IMR-90 (cell line): Measurements from ENCODE around the gene SENP6. TPM values are rescaled to one million over a fixed set of nuclear protein-coding genes. Genes with fewer than 3 reads are reported as not detected.
"Not testable (repeated sequence)": the region's sequence is repeated elsewhere in the genome, so short reads cannot be mapped to it uniquely, and the experiment has no call there.

Source experiments
- ATAC-seq: fragments of 200-7000 bp; cut with Tn5 transposase; 2 replicates; pipeline ENCODE4 v1.9.1; 2020; ENCODE audit warnings: low read depth, mild to moderate bottlenecking, moderate library complexity
- BruUV-seq: library from RNA; stranded (reverse); fragments of 400-500 nt; replicated peaks from 2 replicates; lab custom pipeline; 2021; lab: Mats Ljungman, UMichigan
- CTCF ChIA-PET: fragments of 300-600 bp; formaldehyde crosslinking; extraction: SDS; loops from one replicate; lab custom pipeline; 2021; ENCODE audit warnings: antibody characterized with exemption; lab: Yijun Ruan, JAX
- POLR2A ChIA-PET: fragments of 300-600 bp; sonication (Branson Sonifier 250); formaldehyde crosslinking; loops from one replicate; lab custom pipeline; 2022; ENCODE audit warnings: antibody characterized with exemption; ENCODE audit not compliant: unreplicated experiment; lab: Charles Lee
- DNase-seq: peaks from one replicate; pipeline ENCODE4 v3.0.0; 2013
- H2AFZ ChIP-seq: replicated peaks from 2 replicates; pipeline ENCODE3; 2013; ENCODE audit warnings: low read length, mild to moderate bottlenecking; ENCODE audit not compliant: poor library complexity
- H2AK5ac ChIP-seq: 2 replicates; pipeline ENCODE4 v1.6.1; 2013; ENCODE audit warnings: low read depth, low read length, inconsistent platforms
- H2AK9ac ChIP-seq: replicated peaks from 2 replicates; pipeline ENCODE3; 2013; ENCODE audit warnings: mild to moderate bottlenecking, low read depth, low read length, moderate library complexity; ENCODE audit not compliant: poor library complexity
- H2BK120ac ChIP-seq: 2 replicates; pipeline ENCODE4 v1.6.1; 2013; ENCODE audit warnings: low read depth, low read length, inconsistent platforms
- H2BK15ac ChIP-seq: 3 replicates; pipeline ENCODE4 v1.6.1; 2013; ENCODE audit warnings: low read depth, low read length, inconsistent platforms
- H2BK20ac ChIP-seq: 2 replicates; pipeline ENCODE4 v1.6.1; 2013; ENCODE audit warnings: low read depth, mild to moderate bottlenecking, inconsistent platforms, low read length, moderate library complexity
- H2BK5ac ChIP-seq: 2 replicates; pipeline ENCODE4 v1.6.1; 2013; ENCODE audit warnings: mild to moderate bottlenecking, low read depth, low read length, inconsistent platforms; ENCODE audit not compliant: poor library complexity, severe bottlenecking
- H3K14ac ChIP-seq: replicated peaks from 2 replicates; pipeline ENCODE4 v1.6.1; 2013; ENCODE audit warnings: low read depth, low read length, inconsistent platforms
- H3K18ac ChIP-seq: 2 replicates; pipeline ENCODE4 v1.6.1; 2013; ENCODE audit warnings: low read depth, low read length, control low read depth
- H3K23ac ChIP-seq: 2 replicates; pipeline ENCODE4 v1.6.1; 2013; ENCODE audit warnings: low read depth, low read length, inconsistent platforms
- H3K27ac ChIP-seq: 2 replicates; pipeline ENCODE4 v1.5.1; 2013; ENCODE audit warnings: mild to moderate bottlenecking, control low read depth, low read length; ENCODE audit not compliant: insufficient read depth
- H3K27me3 ChIP-seq: 2 replicates; pipeline ENCODE4 v1.6.1; 2013; ENCODE audit warnings: low read length; ENCODE audit not compliant: control insufficient read depth, insufficient read depth
- H3K36me3 ChIP-seq: 2 replicates; pipeline ENCODE4 v1.6.1; 2013; ENCODE audit warnings: low read length, mixed read lengths; ENCODE audit not compliant: control insufficient read depth, insufficient read depth
- H3K4ac ChIP-seq: 2 replicates; pipeline ENCODE4 v1.6.1; 2013; ENCODE audit warnings: low read depth, low read length, inconsistent platforms
- H3K4me1 ChIP-seq: 2 replicates; pipeline ENCODE4 v1.6.1; 2013; ENCODE audit warnings: low read length, mixed read lengths; ENCODE audit not compliant: control insufficient read depth, insufficient read depth
- H3K4me2 ChIP-seq: 2 replicates; pipeline ENCODE4 v1.6.1; 2013; ENCODE audit warnings: low read depth, mild to moderate bottlenecking, control low read depth, low read length, moderate library complexity
- H3K4me3 ChIP-seq: 2 replicates; pipeline ENCODE4 v1.5.1; 2013; ENCODE audit warnings: low read depth, mild to moderate bottlenecking, control low read depth, low read length, moderate library complexity; ENCODE audit not compliant: insufficient read depth
- H3K56ac ChIP-seq: 2 replicates; pipeline ENCODE4 v1.6.1; 2013; ENCODE audit warnings: low read length, inconsistent platforms; ENCODE audit not compliant: insufficient read depth; ENCODE audit errors: extremely low read depth
- H3K79me1 ChIP-seq, 2 experiments: 2 replicates each; pipeline ENCODE4 v1.6.1; 2013; ENCODE audit warnings: low read length in 2 of 2, inconsistent platforms in 1 of 2, low read depth in 1 of 2
- H3K9ac ChIP-seq: 2 replicates; pipeline ENCODE4 v1.6.1; 2013; ENCODE audit warnings: low read depth, low read length, control low read depth
- H3K9me1 ChIP-seq: 2 replicates; pipeline ENCODE4 v1.6.1; 2013; ENCODE audit warnings: low read length, inconsistent platforms; ENCODE audit not compliant: insufficient read depth
- H3K9me3 ChIP-seq: 2 replicates; pipeline ENCODE4 v1.6.1; 2013; ENCODE audit warnings: low read length; ENCODE audit not compliant: control insufficient read depth, insufficient read depth
- H4K20me1 ChIP-seq: 2 replicates; pipeline ENCODE4 v1.6.1; 2013; ENCODE audit warnings: low read length, inconsistent platforms; ENCODE audit not compliant: insufficient read depth
- H4K5ac ChIP-seq: 2 replicates; pipeline ENCODE4 v1.6.1; 2013; ENCODE audit warnings: mild to moderate bottlenecking, low read depth, low read length, control low read depth
- H4K8ac ChIP-seq, 2 experiments: 2 replicates each; pipeline ENCODE4 v1.6.1; 2013; ENCODE audit warnings: low read depth in 2 of 2, low read length in 2 of 2, control low read depth in 1 of 2, inconsistent platforms in 1 of 2
- H4K91ac ChIP-seq: 2 replicates; pipeline ENCODE4 v1.6.1; 2013; ENCODE audit warnings: low read depth, low read length, inconsistent platforms; ENCODE audit not compliant: insufficient read depth
- WGBS, 2 experiments: methylation state at CpG; one replicate each; pipeline versions ENCODE4 v1.1.5 to v1.1.7; 2013; ENCODE audit warnings: missing lambda C conversion rate in 2 of 2; ENCODE audit not compliant: insufficient read length in 1 of 2; ENCODE audit errors: extremely low coverage in 2 of 2; 5-methylcytosine and 5-hydroxymethylcytosine counted together
- dilution Hi-C: fragments of 300-500 bp; cut with HindIII; formaldehyde crosslinking; loops from one replicate; pipeline ENCODE4 v1.14.3; 2018; ENCODE audit warnings: low sequenced_read_pairs; ENCODE audit not compliant: unreplicated experiment
- in situ Hi-C: fragments of 300-500 bp; cut with MboI; formaldehyde crosslinking; loops from 3 replicates; pipeline ENCODE4 v1.14.3; 2019; ENCODE audit warnings: low sequenced_read_pairs, inconsistent platforms, mixed read lengths
- intact Hi-C: fragments of 100-400 bp; cut with micrococcal nuclease; formaldehyde crosslinking; loops from 2 replicates; pipeline ENCODE4 v1.10.0; 2022
- polyA plus RNA-seq, 3 experiments: library from polyadenylated mRNA; depleted of rRNA; stranded (reverse); fragments of >200 nt; gene quantifications; 2 replicates each; pipeline ENCODE4 v1.2.3, GENCODE V29; 2012; ENCODE audit warnings: low replicate concordance in 1 of 3
- total RNA-seq: library from RNA; depleted of rRNA; stranded (reverse); fragments of >200 nt; gene quantifications from 2 replicates; pipeline ENCODE4 v1.2.3, GENCODE V29; 2012

Gene SENP6
- total and polyA plus RNA-seq, 2 of the 4 experiments (the other 2 are of a cell fraction): 23.1 to 25.8 TPM

- intact Hi-C loops, ATAC-seq, in situ Hi-C loops: not testable (repeated sequence)
These were observed 81.3 kb downstream of the SENP6 start for GRCh38 chr6:75683005-75683404.

GRCh38 chr6:75687535-75687934 lies 85.9 kb downstream of the SENP6 start:
- CTCF ChIA-PET, H3K56ac ChIP-seq, H3K4ac ChIP-seq, H3K14ac ChIP-seq, H3K27ac ChIP-seq, H4K8ac ChIP-seq, H3K18ac ChIP-seq, H4K91ac ChIP-seq, H3K9me3 ChIP-seq, H2BK15ac ChIP-seq, H2BK20ac ChIP-seq, H3K23ac ChIP-seq, POLR2A ChIA-PET, intact Hi-C loops, H3K4me2 ChIP-seq, H3K27me3 ChIP-seq, H2BK120ac ChIP-seq, in situ Hi-C loops, H2BK5ac ChIP-seq, BruUV-seq, H4K5ac ChIP-seq, H4K20me1 ChIP-seq, DNase-seq, dilution Hi-C loops, H3K4me3 ChIP-seq, H2AK9ac ChIP-seq, H2AFZ ChIP-seq, H3K9me1 ChIP-seq, H2AK5ac ChIP-seq, ATAC-seq, H3K9ac ChIP-seq, H3K79me1 ChIP-seq, H3K4me1 ChIP-seq: not testable (repeated sequence)
- WGBS, 2 experiments: 86% methylated on average over 2 of the region's 5 CpGs; no CpG with 5 or more reads in 1 of the 2 experiments
- peaks cover 15% of the 10 kb centered on the region for H3K36me3 ChIP-seq

More at GRCh38 chr6:75683005-75683404, 81.3 kb downstream of the SENP6 start:
- H2AK9ac ChIP-seq, POLR2A ChIA-PET, H3K4me1 ChIP-seq, CTCF ChIA-PET, dilution Hi-C loops, DNase-seq, H3K9ac ChIP-seq, H3K23ac ChIP-seq, H2BK15ac ChIP-seq, H3K56ac ChIP-seq, H3K9me1 ChIP-seq, H3K18ac ChIP-seq, H3K4ac ChIP-seq, H2AFZ ChIP-seq, BruUV-seq, H2AK5ac ChIP-seq, H4K20me1 ChIP-seq, H3K14ac ChIP-seq, H3K79me1 ChIP-seq, H4K5ac ChIP-seq, H2BK120ac ChIP-seq, H2BK20ac ChIP-seq, H4K8ac ChIP-seq, H2BK5ac ChIP-seq, H3K27me3 ChIP-seq, H4K91ac ChIP-seq, H3K4me2 ChIP-seq, H3K27ac ChIP-seq, H3K9me3 ChIP-seq, H3K4me3 ChIP-seq: not testable (repeated sequence)
- no CpG with 5 or more reads among the region's 2 CpGs for WGBS, 2 experiments
- peaks cover 26% of the 10 kb centered on the region for H3K36me3 ChIP-seq
